Measurements from ENCODE around the gene EP400.

EP400 gene

DNA sequence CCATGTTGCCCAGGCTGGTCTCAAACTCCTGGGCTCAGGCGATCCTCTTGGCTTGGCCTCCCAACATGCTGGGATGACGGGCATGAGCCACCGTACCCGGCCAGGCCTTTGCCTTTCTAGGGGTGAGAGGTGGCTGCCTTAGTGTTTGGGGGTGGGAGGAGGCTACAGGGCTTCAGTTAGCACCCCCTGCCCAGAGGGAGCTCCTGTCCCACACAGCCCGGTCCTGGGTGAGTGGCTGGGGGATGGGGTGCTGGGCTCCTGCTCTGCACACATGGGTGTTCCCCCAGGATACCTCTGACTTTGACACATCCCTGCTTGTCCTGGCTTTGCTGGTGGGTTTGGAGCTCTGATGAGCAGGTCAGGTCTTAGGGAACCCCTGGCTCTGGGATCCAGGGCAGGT lies 45.4 kb upstream of the EP400 start:
- H3K27ac ChIP-seq: no peak overlapping the region

GRCh38 chr12:131905081-131905629 lies 44.6 kb upstream of the EP400 start:
- TF ChIP-seq, protein P1, sequence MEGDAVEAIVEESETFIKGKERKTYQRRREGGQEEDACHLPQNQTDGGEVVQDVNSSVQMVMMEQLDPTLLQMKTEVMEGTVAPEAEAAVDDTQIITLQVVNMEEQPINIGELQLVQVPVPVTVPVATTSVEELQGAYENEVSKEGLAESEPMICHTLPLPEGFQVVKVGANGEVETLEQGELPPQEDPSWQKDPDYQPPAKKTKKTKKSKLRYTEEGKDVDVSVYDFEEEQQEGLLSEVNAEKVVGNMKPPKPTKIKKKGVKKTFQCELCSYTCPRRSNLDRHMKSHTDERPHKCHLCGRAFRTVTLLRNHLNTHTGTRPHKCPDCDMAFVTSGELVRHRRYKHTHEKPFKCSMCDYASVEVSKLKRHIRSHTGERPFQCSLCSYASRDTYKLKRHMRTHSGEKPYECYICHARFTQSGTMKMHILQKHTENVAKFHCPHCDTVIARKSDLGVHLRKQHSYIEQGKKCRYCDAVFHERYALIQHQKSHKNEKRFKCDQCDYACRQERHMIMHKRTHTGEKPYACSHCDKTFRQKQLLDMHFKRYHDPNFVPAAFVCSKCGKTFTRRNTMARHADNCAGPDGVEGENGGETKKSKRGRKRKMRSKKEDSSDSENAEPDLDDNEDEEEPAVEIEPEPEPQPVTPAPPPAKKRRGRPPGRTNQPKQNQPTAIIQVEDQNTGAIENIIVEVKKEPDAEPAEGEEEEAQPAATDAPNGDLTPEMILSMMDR (IDR thresholded peaks at IDR 0.05): no peak
- no peak for TF ChIP-seq ZFX (IDR thresholded peaks at IDR 0.05; ENCODE audit: borderline replicate concordance)
- no peak overlapping the region for H3K27ac ChIP-seq

More for the DNA sequence above, 45.4 kb upstream of the EP400 start:
- TF ChIP-seq, protein P1 (IDR thresholded peaks at IDR 0.05): no peak
- TF ChIP-seq ZFX (IDR thresholded peaks at IDR 0.05; ENCODE audit: borderline replicate concordance): no peak

DNA sequence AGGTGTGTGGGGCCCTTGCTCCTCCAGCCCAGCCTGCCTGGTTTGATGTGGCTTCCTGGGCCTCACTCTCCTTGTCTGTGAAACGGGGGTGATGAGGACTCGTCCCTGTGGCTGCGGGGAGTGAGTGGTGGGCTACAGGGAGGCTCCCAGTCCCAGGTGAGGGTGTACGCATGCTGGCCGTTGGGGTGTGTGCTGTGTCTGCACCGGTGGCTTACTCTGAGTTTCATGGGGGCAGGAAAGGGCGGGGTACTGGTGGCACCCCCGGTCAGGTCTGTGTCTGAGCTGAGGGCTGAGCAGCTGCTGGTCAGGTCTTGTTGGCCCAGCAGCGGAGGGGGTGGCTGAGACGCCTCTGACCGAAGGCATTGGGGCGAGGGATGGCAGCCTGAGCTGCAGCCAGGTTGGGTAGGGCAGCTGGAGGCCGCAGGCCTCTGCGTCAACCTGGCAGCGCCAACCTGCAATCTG lies 44.1 kb upstream of the EP400 start:
- TF ChIP-seq ZFX (IDR thresholded peaks at IDR 0.05; ENCODE audit: borderline replicate concordance): no peak
- TF ChIP-seq, protein P1 (IDR thresholded peaks at IDR 0.05): no peak
- no peak overlapping the region for H3K27ac ChIP-seq

DNA sequence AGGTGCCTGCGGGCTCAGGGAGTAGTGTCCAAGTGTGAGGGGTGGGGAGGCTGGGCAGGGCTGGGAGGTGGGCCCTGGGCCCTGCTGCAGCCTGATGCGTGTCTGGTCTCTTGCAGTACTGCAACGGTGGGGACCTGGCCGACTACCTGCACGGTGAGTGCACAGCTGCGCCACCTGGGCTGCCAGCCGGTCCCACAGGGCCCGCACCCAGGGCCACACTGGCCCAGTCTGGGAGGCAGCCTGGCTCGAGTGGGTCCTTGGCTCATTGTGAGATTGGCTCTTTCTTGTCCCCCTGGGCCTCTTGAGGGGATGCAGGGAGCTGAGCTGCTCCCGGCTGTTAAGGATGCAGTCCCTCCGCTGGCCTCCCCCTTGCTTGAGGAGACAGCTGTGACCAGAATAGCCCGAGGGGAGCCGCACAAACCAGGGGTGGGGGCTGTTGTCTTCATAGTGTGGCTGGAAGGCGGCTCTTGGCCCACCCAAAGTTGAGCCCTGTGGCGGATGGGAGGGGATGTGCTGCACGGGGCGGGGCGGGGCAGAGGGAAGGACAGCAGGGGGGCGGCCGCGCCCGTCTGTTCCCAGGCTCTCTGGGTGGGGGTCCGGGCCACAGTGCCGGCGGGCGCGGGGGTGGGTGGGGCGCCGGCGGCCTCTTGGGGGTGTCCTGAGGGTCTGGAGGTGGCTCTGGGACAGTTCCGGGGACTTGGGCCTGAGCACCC lies 42.2 kb upstream of the EP400 start:
- no peak for TF ChIP-seq ZFX (IDR thresholded peaks at IDR 0.05; ENCODE audit: borderline replicate concordance)
- TF ChIP-seq, protein P1 (IDR thresholded peaks at IDR 0.05): no peak
- H3K27ac ChIP-seq: no peak overlapping the region

DNA sequence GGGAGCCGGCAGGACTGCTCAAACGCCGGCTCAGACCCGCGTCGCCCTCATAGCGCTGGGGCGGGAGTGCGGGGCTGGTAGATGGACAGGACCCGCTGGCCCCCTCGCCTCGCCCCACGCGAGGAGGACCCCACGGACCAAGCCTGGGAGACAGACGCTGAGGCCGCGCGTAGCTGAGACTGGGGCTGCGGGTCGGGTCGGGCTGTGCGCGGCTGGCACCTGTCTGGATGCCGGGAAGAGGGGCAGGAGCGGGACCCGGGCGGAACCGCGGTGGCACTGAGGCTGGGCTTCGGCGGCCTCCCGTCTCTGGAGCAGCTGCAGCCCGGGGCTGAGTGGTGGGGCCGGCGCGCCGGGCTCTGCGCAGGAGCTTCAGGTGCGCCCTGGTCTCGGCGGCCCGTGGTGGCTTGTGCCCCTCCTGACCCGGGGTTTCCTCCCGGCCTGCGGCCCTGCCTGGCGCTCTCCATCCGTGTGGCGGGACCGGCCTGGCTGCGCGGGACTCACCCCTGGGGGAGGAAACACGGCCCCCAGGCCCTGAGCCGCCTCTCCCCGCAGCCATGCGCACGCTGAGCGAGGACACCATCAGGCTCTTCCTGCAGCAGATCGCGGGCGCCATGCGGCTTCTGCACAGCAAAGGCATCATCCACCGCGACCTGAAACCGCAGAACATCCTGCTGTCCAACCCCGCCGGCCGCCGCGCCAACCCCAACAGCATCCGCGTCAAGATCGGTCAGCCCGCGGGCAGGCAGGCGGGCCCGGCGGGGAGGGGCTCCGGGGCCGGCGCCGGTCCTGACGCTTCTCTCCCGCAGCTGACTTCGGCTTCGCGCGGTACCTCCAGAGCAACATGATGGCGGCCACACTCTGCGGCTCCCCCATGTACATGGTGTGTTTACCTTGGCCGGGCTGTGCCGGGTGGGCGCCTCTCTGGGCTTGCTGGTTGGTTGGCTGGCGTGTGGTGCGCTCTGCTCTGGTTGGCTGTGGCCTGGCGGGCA lies 41.4 kb upstream of the EP400 start:
- TF ChIP-seq ZFX (IDR thresholded peaks at IDR 0.05; ENCODE audit: borderline replicate concordance): no peak
- TF ChIP-seq, protein P1 (IDR thresholded peaks at IDR 0.05): no peak
- H3K27ac ChIP-seq: no peak overlapping the region

DNA sequence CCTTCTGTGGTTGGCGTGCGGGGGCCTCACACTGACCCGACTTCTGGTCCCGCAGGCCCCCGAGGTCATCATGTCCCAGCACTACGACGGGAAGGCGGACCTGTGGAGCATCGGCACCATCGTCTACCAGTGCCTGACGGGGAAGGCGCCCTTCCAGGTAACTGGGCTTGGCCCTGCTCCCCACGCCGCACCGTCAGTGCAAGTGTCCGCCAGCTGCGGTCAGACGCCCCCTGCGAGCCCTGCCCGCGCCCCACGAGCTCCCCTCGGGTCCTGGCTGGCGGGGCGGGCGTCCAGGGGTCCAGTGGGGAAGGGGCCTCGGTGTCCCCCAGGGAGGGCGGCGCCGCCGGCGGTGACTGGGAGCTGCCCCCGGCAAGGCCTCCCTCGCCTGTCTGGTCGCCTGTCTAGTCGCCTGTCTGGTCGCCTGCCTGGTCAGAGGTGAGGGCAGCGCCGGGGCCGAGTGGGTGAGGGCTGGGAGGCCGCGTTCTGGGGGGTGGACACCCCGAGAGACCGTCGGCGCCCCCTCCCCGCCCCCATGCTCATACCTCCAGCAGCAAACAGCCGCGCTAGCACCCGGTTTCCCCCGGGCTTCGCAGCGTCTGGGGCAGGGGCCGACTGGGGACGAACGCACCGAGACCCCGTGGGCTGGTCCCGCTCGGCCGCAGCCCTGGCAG lies 40.5 kb upstream of the EP400 start:
- TF ChIP-seq ZFX (IDR thresholded peaks at IDR 0.05; ENCODE audit: borderline replicate concordance): no peak
- TF ChIP-seq, protein P1 (IDR thresholded peaks at IDR 0.05): no peak

More for the DNA sequence above, 40.5 kb upstream of the EP400 start:
- no peak overlapping the region for H3K27ac ChIP-seq
